Measurements from ENCODE around the gene MAML1.

The MAML1 gene

DNA sequence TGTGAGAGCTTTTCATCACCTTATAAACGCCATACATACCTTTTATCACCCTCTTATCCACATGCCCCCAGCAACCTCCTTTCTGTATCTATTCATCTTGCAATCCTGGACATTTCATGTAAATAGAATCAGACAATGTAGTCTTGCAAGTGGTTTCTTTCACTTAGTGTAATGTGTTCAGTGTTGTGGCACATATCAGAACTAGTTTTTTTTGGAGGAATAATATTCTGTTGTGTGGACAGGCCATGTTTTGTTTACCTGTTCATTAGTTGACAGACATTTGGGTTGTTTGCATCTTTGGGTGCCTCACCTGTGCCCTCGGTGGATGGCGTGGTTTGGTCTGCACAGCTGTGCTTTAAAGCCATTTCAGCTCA lies 89.4 kb downstream of the MAML1 start:
- TF ChIP-seq, protein P1, sequence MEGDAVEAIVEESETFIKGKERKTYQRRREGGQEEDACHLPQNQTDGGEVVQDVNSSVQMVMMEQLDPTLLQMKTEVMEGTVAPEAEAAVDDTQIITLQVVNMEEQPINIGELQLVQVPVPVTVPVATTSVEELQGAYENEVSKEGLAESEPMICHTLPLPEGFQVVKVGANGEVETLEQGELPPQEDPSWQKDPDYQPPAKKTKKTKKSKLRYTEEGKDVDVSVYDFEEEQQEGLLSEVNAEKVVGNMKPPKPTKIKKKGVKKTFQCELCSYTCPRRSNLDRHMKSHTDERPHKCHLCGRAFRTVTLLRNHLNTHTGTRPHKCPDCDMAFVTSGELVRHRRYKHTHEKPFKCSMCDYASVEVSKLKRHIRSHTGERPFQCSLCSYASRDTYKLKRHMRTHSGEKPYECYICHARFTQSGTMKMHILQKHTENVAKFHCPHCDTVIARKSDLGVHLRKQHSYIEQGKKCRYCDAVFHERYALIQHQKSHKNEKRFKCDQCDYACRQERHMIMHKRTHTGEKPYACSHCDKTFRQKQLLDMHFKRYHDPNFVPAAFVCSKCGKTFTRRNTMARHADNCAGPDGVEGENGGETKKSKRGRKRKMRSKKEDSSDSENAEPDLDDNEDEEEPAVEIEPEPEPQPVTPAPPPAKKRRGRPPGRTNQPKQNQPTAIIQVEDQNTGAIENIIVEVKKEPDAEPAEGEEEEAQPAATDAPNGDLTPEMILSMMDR (IDR thresholded peaks at IDR 0.05), result no peak

DNA sequence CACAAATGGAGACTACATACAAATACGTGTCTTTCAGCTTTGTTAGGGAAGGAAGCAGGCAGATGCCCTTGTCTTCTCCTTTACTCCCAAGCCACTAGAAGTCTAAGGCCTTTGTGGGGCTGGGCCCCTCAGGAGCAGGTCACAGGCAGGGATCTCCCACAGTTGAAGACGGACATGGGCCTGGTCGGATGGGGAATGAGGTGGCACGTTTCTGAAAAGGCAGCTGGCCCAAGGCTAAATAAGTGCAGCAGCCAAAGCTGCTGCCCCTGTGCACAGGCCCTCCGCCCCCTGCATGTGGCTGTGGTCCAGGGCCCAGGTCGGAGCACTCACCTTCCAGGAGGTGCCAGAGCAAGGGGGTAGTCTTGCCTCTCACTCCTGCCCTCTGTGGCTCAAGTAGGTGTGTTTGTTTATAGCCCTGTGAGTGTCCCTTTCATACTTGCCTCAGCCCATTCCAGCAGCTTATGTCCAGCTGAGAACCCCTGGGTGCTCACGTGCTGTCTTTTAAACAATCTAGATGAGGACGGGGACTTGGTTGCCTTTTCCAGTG lies 89.9 kb downstream of the MAML1 start:
- TF ChIP-seq, protein P1 (IDR thresholded peaks at IDR 0.05), result no peak

DNA sequence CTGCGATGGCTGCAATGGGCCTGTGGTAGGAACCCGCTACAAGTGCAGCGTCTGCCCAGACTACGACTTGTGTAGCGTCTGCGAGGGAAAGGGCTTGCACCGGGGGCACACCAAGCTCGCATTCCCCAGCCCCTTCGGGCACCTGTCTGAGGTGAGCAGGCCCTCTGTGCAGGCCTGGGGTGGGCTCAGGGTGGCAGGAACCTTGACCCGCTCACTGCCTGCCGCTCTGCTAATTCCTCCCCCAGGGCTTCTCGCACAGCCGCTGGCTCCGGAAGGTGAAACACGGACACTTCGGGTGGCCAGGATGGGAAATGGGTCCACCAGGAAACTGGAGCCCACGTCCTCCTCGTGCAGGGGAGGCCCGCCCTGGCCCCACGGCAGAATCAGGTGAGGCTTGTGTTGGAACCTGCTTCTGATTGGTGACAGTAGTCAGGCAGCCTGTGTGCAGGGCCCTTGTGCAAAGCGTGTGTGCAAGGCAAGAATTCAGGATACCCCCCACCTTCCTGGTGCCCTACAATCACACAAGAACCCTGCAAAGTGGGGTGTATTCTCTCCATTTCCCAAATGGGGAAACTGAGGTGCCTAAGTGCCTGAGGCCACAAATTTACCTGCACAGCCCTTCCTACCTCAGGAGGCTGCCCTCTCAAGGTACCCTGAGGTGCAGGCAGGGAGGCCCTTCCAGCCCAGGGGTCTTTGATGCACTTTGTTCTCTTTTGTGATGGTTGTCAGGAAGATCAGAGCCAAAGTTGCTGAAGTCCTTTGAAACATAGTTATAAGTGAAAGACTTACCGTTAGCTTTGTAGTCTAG lies 91.5 kb downstream of the MAML1 start:
- TF ChIP-seq, protein P1 (IDR thresholded peaks at IDR 0.05), result no peak

DNA sequence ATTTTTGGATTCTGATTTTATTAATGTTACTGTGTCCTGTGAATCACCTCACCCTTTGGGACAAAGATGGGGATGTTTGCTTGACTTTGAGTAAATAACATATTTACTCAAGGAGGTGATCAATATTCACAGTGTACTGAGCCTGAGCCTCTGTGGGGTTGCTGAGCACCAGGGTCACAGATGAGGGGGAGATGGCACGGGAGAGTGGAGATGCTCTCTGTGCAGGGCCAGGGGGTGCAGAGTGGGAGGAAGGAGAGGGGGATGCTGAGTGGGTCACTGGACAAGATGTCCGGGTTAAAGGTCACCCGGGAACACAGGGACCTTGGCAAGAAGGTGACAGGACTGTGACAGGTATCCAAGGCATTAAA lies 92.1 kb downstream of the MAML1 start:
- TF ChIP-seq, protein P1 (IDR thresholded peaks at IDR 0.05), result no peak

DNA sequence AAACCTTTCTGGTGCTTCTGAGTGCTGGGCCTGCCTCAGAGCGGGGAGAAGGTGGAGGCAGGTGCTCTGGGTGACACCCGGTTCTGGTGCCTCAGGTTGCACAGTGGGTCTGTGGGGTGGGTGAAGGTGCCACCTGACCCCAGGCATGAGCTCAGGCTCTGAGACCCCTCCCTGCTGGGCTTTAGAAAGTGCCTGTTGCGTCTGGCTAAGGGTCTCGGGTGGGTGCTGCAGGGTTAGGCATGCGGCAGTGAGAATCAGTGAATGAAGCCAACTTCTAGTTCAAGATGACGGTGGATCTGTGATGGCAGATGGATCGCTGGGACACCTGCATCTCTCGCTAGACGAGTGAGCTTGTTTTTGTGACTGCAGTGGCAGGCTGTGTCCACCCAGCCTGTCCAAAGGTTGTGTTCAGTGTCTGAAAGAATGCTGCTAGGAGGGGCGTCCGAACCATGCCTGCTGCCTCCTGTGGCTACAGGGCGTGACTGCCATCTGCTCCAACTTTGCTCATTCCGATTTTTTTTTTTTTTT lies 93.1 kb downstream of the MAML1 start:
- TF ChIP-seq, protein P1 (IDR thresholded peaks at IDR 0.05), result no peak
